Suppressor macrophage treated with lipopolysaccharide for 4 hours (primary cell): ENCODE measurements around the gene ASB15.

Experiments
- DNase-seq: peaks from one replicate; pipeline ENCODE4 v3.0.0-alpha.2; 2020

ASB15 gene

DNA sequence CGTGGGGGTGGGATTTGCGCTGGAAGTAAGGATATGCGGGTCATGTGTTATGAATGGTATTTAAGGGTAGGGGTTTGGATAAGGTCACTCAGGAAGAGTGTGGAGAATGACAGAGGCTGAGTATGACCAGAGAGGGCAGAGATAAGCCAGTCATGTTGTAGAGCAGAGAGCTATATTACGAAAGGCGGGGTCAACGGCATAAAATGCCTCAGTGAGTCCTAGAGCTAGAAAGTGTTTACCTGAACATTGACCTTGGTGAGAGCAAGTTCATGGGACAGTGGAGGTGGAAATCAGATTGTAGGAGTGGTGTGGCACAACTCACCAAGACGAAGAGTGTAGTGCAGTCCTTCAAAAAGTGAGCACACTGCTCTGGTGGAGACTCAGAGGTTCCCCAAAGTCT lies 67.9 kb downstream of the ASB15 start:
- no peak for DNase-seq

DNA sequence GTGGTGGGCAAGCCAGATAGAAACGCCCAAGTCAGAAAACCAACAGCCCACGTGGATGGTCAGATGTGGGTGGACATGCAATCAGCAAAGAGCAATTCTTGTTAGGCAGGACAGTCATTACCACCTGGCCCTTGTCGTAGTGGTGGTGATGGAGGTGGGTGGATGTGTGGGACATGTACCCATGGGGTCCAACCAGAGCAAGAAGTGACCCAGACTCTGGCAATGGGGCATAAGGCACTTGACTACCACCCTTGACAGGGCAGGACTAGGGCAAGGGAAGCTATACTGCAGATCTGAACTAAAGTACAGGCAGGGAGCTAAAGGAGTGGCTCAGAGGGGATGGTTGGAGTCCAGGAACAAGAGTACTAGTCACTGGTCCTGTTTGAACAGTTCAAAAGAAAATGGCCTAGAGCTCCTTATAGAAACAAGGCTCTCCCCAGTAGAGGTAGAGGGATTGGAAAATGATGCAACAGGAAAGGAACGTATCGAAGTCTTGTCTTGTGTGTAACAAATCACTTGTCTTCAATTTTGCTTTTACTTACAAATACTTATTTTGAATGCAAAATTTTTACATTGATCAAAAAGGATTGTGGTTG lies 71.6 kb downstream of the ASB15 start:
- DNase-seq, result no peak

DNA sequence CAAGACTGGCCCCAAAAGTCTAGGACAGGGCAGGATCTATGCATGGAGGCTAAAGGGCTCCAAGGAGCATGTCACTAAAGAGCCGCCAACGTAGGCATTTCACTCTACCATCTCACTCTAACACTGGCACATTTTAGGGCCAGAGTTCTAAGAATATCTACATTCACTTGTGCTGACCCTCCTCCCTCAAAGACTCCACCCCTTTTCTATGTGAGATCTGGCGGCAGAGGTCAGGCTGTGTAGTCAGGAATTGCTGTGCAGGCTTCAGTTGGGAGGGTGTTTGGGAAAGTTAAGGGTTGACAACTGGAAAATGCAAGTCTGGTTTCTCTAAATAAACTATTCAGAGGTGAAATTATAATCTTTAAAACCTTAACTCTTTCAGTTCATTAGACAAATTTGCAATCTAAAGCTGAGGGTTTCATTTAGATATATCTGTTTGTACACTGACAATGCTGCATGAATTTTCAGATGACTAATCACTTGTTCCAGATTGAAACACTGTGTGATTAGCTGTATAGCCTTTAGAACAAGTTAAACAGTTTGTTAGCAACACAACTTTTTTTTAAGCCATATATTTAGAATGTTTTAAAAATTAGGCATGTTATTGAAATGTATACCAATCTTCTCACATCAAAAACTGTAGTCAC lies 72.3 kb downstream of the ASB15 start:
- no peak for DNase-seq

DNA sequence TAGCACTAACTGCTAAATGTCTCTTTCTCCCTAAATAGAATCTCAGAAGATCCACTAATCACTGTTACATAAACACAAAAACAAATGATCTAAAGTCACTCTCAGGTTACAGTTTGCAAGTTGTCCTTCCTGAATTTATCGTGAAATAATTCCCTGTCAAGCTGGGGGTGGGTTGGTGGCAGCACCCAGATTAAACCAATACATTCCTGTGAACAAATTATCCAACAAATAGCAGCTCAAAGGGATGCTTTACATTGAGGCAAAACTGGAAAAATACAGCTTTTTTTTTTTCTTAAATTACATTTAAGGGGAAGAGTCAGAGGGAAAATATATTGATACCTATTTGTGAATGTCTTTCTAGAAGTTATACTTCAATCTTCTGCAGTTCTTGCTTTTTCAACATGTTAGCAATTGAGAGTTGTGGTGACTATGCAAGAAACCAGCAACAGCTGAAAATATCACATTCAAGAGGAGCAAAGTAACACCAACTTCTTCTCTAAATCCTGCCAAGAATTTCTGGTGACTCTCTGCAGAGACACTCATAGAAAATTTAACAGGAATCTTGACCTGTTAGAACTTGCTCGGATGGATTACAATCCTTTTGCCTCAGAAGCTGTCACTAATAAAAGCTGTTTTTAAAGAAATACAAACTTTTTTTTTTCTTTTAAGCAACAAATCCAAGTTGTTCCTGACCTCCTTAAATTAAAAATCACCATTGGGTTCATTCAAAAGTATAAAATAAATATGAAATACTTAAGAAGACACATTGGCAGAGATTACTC lies 73.0 kb downstream of the ASB15 start:
- DNase-seq, result no peak

DNA sequence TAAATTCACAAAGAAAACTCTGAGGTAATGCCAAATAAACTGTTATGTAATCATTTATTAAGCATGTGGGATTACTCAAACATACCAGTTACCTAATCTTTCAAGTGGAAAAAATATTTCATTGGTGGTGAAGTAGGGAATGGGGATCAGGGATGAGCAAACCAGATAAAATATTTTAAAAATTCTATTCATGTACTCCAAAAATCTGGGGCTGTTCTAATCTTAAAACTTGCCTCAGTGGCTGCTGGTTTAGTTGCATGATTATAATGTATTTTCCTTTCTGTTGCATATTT lies 73.5 kb downstream of the ASB15 start:
- DNase-seq, result peak; percentile 7

DNA sequence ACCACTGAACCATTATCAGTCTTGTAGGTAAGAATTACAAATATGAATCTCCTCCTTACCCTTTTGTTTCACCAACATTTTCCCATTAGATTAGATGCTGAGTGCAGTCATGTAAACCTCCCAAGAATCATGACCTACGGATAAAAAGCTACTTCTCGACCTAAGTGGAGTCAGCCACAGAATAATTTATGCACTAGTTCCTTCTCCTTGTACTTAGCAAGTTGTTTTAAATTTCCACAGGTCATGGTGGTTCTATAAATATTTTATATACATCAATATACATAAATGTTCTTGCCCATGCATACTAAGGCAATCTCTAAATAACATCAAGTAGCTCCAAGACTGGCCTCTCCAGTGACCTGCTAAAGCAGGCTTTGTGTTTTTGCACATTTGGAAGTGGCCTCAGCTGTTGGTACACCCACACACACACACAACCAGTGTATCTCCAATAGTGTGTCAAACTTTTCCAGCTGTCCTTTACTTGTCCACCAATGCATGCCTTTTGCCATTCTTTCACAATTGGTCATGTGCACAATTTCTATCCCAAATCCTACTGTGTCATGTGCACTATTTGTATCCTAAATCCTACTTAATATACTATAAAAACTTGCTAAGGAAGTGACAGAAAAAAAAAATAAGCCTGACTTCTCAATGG lies 75.6 kb downstream of the ASB15 start:
- DNase-seq, result no peak

DNA sequence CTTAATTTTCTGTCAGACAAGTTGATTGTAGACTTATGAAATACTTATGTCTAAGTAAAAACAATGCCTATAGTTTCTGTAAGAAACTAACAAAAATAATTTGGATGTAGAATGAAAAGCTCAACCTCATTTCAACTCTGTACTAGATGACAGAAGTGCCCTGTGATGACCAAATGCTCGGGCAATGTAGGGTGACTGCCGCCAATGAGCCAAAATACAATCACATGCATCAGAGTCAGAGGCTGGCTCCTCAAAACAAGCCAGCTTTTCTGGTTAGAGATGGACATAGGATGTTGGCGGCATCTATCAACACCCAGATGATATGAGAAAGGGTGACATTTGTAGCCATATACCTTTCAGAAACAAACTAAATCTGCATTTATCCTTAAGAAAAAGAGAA lies 78.0 kb downstream of the ASB15 start:
- DNase-seq, result no peak

DNA sequence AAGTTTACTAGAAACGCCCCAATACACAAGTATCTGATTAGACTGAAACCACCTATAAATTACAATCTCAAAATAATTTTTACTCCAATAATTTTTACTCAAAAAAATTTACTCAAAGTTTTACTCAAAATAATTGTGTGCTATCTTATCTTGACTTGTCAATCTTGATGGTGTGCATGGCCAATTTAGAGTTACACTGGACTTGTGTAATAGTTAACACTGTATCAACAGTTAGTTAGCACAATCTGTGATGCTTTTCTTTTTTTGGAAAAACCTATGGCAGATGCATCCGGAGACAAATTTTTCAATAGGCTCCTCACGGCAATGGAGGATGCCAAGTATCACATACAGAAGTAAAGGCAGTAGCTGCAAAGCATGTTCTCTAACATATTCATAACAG lies 79.0 kb downstream of the ASB15 start:
- no peak for DNase-seq

DNA sequence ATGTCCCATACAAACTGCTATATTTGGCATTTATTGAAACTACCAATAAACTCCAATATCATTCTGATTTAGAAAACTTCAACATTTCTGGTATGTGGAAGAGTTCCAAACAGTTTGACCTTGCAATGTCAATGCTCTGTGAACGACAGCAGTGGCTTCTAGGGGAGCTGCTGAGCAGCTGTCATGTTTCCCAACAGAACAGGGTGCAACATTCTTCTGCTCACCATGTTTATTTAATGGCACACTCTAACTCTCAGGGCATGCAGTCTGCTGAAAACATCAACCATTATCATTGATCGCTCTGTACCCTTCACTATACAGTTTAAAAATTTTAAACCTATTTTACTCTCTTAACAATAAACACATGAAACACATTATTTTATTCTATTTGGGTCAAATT lies 79.9 kb downstream of the ASB15 start:
- DNase-seq, result no peak

DNA sequence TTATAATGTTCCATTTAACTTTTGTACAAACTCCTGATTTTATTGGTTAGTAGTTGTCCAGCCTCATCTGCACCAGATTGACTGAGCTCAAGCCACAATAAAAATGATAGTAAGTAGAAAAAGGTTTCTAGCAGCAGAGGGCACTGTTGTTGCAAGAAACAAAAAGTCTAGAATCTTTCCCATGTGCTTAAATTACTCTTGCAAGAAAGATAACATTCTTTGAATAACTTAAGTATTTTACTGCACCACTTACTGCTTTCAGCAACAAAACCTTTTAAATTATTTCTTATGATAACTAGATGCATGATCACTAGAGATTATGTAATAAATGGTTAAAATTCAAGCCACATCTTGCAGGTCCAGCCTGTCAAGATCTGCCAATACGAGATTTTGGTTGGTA lies 81.1 kb downstream of the ASB15 start:
- peak; percentile 59 for DNase-seq

DNA sequence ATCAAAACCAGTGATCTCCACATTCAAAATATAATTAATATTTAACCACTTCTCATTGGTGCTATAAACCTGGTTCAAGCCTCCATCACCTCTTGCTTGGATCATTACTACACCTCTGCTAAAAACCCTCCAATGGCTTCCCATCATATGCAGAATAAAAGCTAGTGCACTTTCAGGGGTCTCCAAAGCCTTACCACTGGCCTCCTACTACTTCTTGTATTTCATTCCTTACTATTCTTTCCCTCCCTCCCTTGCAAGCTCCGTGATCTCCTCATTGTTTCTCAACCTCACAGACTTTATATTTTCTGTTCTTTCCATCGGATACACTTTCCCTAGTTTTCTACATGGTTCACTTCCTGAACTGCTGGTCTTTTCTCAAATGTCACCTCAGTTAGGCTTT lies 85.5 kb downstream of the ASB15 start:
- no peak for DNase-seq

DNA sequence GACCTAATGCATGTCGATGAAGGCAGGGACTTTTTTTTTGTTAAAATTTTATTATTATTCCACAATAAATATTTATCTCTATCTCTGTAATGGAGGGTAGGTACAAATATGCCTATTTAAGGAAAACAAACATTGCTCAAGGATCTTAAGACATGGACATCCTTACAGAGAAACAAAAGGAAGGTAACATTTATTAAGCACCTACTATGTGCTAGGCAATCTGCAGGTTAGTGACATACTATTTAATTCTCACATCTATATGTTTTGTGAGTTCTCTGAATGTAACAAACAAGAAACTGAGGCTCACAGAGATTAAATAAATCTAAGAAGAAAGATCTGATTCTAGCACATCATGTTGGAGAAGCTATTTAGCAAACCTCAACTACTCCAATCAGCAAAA lies 86.1 kb downstream of the ASB15 start:
- DNase-seq, result no peak
